Measurements from ENCODE around the gene MAST4. TPM values are rescaled to one million over a fixed set of nuclear protein-coding genes. Genes with fewer than 3 reads are reported as not detected.
A peak's percentile ranks its signal among the peaks of the same experiment; 100 is the strongest.

MAST4 gene
- total RNA-seq, 4 donors from 2014 or later = 55.3 to 148 (median 110) TPM

GRCh38 chr5:67160985-67161384 lies 564.8 kb downstream of the MAST4 start:
- Histone ChIP-seq H3K27ac (peak overlapping the region; percentile 18 to 75 (median 48)), H3K4me3 (no peak overlapping the region), H3K9me3 (no peaks in the 10 kb centered on the region), H3K27me3 (no peaks in the 10 kb centered on the region), H3K36me3 (peaks cover 28 to 89% (median 35%) of the 10 kb centered on the region in 3 donors), H3K4me1 (peaks cover 9 to 52% (median 17%) of the 10 kb centered on the region in 3 donors)
- TF ChIP-seq CTCF (IDR thresholded peaks at IDR 0.05) (no peak), POLR2A (IDR thresholded peaks at IDR 0.05) (no peak)
- intact Hi-C loops (cut with DNase I) = loop anchor here (5.0 kb wide), 1 partner anchor 46 kb away; no protein-coding TSS in a partner anchor
- WGBS, 2 donors = 21 to 26% methylated on average over 3 of the region's 3 CpGs
- DNase-seq = no peak

GRCh38 chr5:67161767-67162166 lies 565.6 kb downstream of the MAST4 start:
- 83 to 88% methylated on average over 5 of the region's 5 CpGs for WGBS, 2 donors
- no peaks in the 10 kb centered on the region for H3K9me3 ChIP-seq
- DNase-seq = no peak
- H3K36me3 ChIP-seq = peaks cover 28 to 87% (median 35%) of the 10 kb centered on the region in 3 donors
- peaks cover 16 to 60% (median 25%) of the 10 kb centered on the region in 3 donors for H3K4me1 ChIP-seq
- intact Hi-C loops (cut with DNase I) = loop anchor here (5.0 kb wide), 1 partner anchor 46 kb away; no protein-coding TSS in a partner anchor
- no peak for TF ChIP-seq CTCF (IDR thresholded peaks at IDR 0.05)
- TF ChIP-seq POLR2A (IDR thresholded peaks at IDR 0.05) = no peak
- no peaks in the 10 kb centered on the region for H3K27me3 ChIP-seq
- peak overlapping the region in 3 of 4 donors; percentile 31 to 75 (median 65) for H3K27ac ChIP-seq
- no peak overlapping the region for H3K4me3 ChIP-seq

- Histone ChIP-seq H3K4me3 (no peak overlapping the region), H3K36me3 (peaks cover 28 to 87% (median 35%) of the 10 kb centered on the region in 3 donors), H3K9me3 (no peaks in the 10 kb centered on the region), H3K4me1 (peaks cover 17 to 62% (median 25%) of the 10 kb centered on the region in 3 donors), H3K27me3 (no peaks in the 10 kb centered on the region), H3K27ac (no peak overlapping the region)
- TF ChIP-seq CTCF (IDR thresholded peaks at IDR 0.05) (no peak), POLR2A (IDR thresholded peaks at IDR 0.05) (no peak)
- WGBS, 2 donors = 88 to 95% methylated on average over 16 to 18 of the region's 44 CpGs
- intact Hi-C loops (cut with DNase I) = loop anchor here (5.0 kb wide), 1 partner anchor 44 kb away; no protein-coding TSS in a partner anchor
- DNase-seq = no peak
These were observed 567.1 kb downstream of the MAST4 start for GRCh38 chr5:67163231-67163756.

GRCh38 chr5:67163863-67164595 lies 567.8 kb downstream of the MAST4 start:
- no peaks in the 10 kb centered on the region for H3K9me3 ChIP-seq
- peaks cover 28 to 89% (median 35%) of the 10 kb centered on the region in 3 donors for H3K36me3 ChIP-seq
- no peak overlapping the region for H3K4me3 ChIP-seq
- peaks cover 17 to 57% (median 25%) of the 10 kb centered on the region in 3 donors for H3K4me1 ChIP-seq
- TF ChIP-seq POLR2A (IDR thresholded peaks at IDR 0.05) (no peak), CTCF (IDR thresholded peaks at IDR 0.05) (no peak)
- no peaks in the 10 kb centered on the region for H3K27me3 ChIP-seq
- DNase-seq = no peak
- intact Hi-C loops (cut with DNase I) = loop anchor here (5.0 kb wide), 1 partner anchor 43 kb away; no protein-coding TSS in a partner anchor
- 90 to 92% methylated on average over 18 to 22 of the region's 33 CpGs for WGBS, 2 donors
- peak overlapping the region in 1 of 4 donors; percentile 8 for H3K27ac ChIP-seq

All from esophagus squamous epithelium (tissue), 5 donors.